Measurements from ENCODE around the gene ANXA2R. TPM values are rescaled to one million over a fixed set of nuclear protein-coding genes. Genes with fewer than 3 reads are reported as not detected.
A peak's percentile ranks its signal among the peaks of the same experiment; 100 is the strongest.
"Not testable (repeated sequence)": the region's sequence is repeated elsewhere in the genome, so short reads cannot be mapped to it uniquely, and the experiment has no call there.

The ANXA2R gene
- total and polyA plus RNA-seq, 2 of the 4 experiments (the other 2 are of a cell fraction): 1.3 to 3.6 TPM

GRCh38 chr5:43040287-43041098, at the start of gene ANXA2R (continued):
- peak; percentile 57; the same call in 1 of the 2 replicates for TF ChIP-seq MXI1 (IDR thresholded peaks at IDR 0.05; ENCODE audit: borderline replicate concordance, low read depth, low read length)

DNA sequence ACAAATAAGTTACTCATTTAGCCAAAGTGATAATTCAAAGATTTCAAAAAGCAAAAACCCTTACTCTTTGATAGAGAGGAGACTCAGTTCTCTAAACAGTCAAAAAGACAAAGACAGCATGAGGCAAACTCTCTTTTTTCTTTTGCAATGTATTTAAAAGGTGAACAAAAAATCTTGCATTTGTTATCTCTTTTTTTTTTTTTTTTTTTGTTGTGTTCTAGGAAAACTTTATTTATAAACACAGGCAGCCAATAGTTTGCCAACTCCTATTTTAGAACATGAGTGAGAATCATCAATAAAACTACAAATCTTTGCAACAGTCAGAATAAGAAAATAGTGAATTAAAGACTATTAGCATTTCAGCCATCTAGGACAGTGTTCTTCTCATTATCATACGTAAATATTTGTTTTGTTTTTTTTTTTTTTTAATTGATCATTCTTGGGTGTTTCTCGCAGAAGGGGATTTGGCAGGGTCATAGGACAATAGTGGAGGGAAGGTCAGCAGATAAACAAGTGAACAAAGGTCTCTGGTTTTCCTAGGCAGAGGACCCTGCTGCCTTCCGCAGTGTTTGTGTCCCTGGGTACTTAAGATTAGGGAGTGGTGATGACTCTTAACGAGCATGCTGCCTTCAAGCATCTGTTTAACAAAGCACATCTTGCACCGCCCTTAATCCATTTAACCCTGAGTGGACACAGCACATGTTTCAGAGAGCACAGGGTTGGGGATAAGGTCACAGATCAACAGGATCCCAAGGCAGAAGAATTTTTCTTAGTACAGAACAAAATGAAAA, 46.2 kb upstream of the ANXA2R start:
- H3K4me3 ChIP-seq (ENCODE audit: insufficient read depth, low read depth, low read length); H2BK15ac ChIP-seq (ENCODE audit: low read depth, low read length); H3K9me3 ChIP-seq (ENCODE audit: control insufficient read depth, insufficient read depth, low read length); H2AK5ac ChIP-seq (ENCODE audit: low read depth, low read length); H2AFZ ChIP-seq (replicated peaks; ENCODE audit: low read length, poor library complexity); H3K4ac ChIP-seq (ENCODE audit: low read depth, low read length); H3K56ac ChIP-seq (ENCODE audit: extremely low read depth, insufficient read depth, low read length); H4K20me1 ChIP-seq (ENCODE audit: insufficient read depth, low read length); H3K18ac ChIP-seq (ENCODE audit: low read depth, low read length); H3K36me3 ChIP-seq (ENCODE audit: control insufficient read depth, insufficient read depth, low read length); H3K9me1 ChIP-seq (ENCODE audit: insufficient read depth, low read length); intact Hi-C loops (cut with micrococcal nuclease); H2AK9ac ChIP-seq (replicated peaks; ENCODE audit: low read depth, low read length, poor library complexity); BruUV-seq (replicated peaks); POLR2A ChIA-PET (ENCODE audit: unreplicated experiment); in situ Hi-C loops (cut with MboI; ENCODE audit: low sequenced_read_pairs); H4K5ac ChIP-seq (ENCODE audit: low read depth, low read length); H3K14ac ChIP-seq (replicated peaks; ENCODE audit: low read depth, low read length); H3K4me1 ChIP-seq (ENCODE audit: control insufficient read depth, insufficient read depth, low read length); H4K8ac ChIP-seq (ENCODE audit: low read depth in 2 of 2, low read length in 2 of 2); H3K27me3 ChIP-seq (ENCODE audit: control insufficient read depth, insufficient read depth, low read length); CTCF ChIA-PET; H2BK5ac ChIP-seq (ENCODE audit: low read depth, low read length, poor library complexity, severe bottlenecking); DNase-seq; H3K4me2 ChIP-seq (ENCODE audit: low read depth, low read length); H4K91ac ChIP-seq (ENCODE audit: insufficient read depth, low read depth, low read length); ATAC-seq (ENCODE audit: low read depth); H2BK20ac ChIP-seq (ENCODE audit: low read depth, low read length); H3K27ac ChIP-seq (ENCODE audit: insufficient read depth, low read length); H3K9ac ChIP-seq (ENCODE audit: low read depth, low read length); H3K79me1 ChIP-seq (ENCODE audit: low read depth in 1 of 2, low read length in 2 of 2); dilution Hi-C loops (cut with HindIII; ENCODE audit: low sequenced_read_pairs, unreplicated experiment); H2BK120ac ChIP-seq (ENCODE audit: low read depth, low read length); H3K23ac ChIP-seq (ENCODE audit: low read depth, low read length): not testable (repeated sequence)
- no CpG with 5 or more reads among the region's 5 CpGs for WGBS, 2 experiments (ENCODE audit: extremely low coverage in 2 of 2, insufficient read length in 1 of 2)
